WTC11 (cell line): ENCODE measurements around the gene MRPS11. TPM values are rescaled to one million over a fixed set of nuclear protein-coding genes. Genes with fewer than 3 reads are reported as not detected.

Experiments used
- E2F4 ChIP-seq: sonication (generic); formaldehyde crosslinking; IDR thresholded peaks from 2 replicates; pipeline ENCODE4 v1.8.1; 2022; ENCODE audit warnings: low read depth, mild to moderate bottlenecking, moderate library complexity, missing genetic modification reagents, borderline replicate concordance
- EMX1 ChIP-seq: fragments of 250-450 bp; sonication (Bioruptor Pico); IDR thresholded peaks from 2 replicates; pipeline ENCODE4 v1.8.0; 2021; ENCODE audit warnings: mild to moderate bottlenecking
- ETV6 ChIP-seq: sonication (generic); formaldehyde crosslinking; IDR thresholded peaks from 2 replicates; pipeline ENCODE4 v1.8.1; 2022; ENCODE audit warnings: mild to moderate bottlenecking, missing genetic modification reagents
- FOXJ3 ChIP-seq: sonication (generic); formaldehyde crosslinking; IDR thresholded peaks from 2 replicates; pipeline ENCODE4 v1.9.0; 2021; ENCODE audit warnings: missing genetic modification reagents, mild to moderate bottlenecking, borderline replicate concordance
- FOXP1 ChIP-seq: sonication (generic); formaldehyde crosslinking; IDR thresholded peaks from 2 replicates; pipeline ENCODE4 v1.8.0; 2022; ENCODE audit warnings: missing genetic modification reagents, mild to moderate bottlenecking, moderate library complexity, borderline replicate concordance
- HMGA2 ChIP-seq: fragments of 250-450 bp; sonication (Bioruptor Pico); IDR thresholded peaks from 2 replicates; pipeline ENCODE4 v1.4.0; 2021; ENCODE audit warnings: mild to moderate bottlenecking, moderate library complexity
- JAZF1 ChIP-seq: fragments of 250-450 bp; sonication (Bioruptor Pico); IDR thresholded peaks from 2 replicates; pipeline ENCODE4 v1.9.0; 2021; ENCODE audit warnings: moderate library complexity, mild to moderate bottlenecking, inconsistent platforms
- NFATC4 ChIP-seq: fragments of 250-450 bp; sonication (Bioruptor Pico); IDR thresholded peaks from 2 replicates; pipeline ENCODE4 v1.9.0; 2021; ENCODE audit warnings: mild to moderate bottlenecking
- OVOL2 ChIP-seq: fragments of 250-450 bp; sonication (Bioruptor Pico); IDR thresholded peaks from 2 replicates; pipeline ENCODE4 v1.9.0; 2021; ENCODE audit warnings: mild to moderate bottlenecking, borderline replicate concordance
- SMAD4 ChIP-seq: sonication (generic); formaldehyde crosslinking; IDR thresholded peaks from 2 replicates; pipeline ENCODE4 v1.8.0; 2022; ENCODE audit warnings: mild to moderate bottlenecking, missing genetic modification reagents
- SP1 ChIP-seq: sonication (generic); formaldehyde crosslinking; conservative IDR thresholded peaks from 2 replicates; pipeline ENCODE4 v1.8.1; 2022; ENCODE audit warnings: missing genetic modification reagents
- TEAD1 ChIP-seq: sonication (generic); formaldehyde crosslinking; IDR thresholded peaks from 2 replicates; pipeline ENCODE4 v1.8.0; 2022; ENCODE audit warnings: mild to moderate bottlenecking, missing genetic modification reagents
- ZNF121 ChIP-seq: sonication (generic); formaldehyde crosslinking; IDR thresholded peaks from 2 replicates; pipeline ENCODE4 v1.8.0; 2023; ENCODE audit warnings: missing genetic modification reagents
- ZNF138 ChIP-seq: sonication (generic); formaldehyde crosslinking; conservative IDR thresholded peaks from 2 replicates; pipeline ENCODE4 v1.8.1; 2022; ENCODE audit warnings: mild to moderate bottlenecking, moderate library complexity, missing genetic modification reagents
- ZNF263 ChIP-seq: sonication (generic); formaldehyde crosslinking; IDR thresholded peaks from 2 replicates; pipeline ENCODE4 v1.8.1; 2022; ENCODE audit warnings: low read depth, mild to moderate bottlenecking, moderate library complexity, missing genetic modification reagents
- ZNF396 ChIP-seq: fragments of 250-450 bp; sonication (Bioruptor Pico); IDR thresholded peaks from 2 replicates; pipeline ENCODE4 v1.8.0; 2021; ENCODE audit warnings: mild to moderate bottlenecking, moderate library complexity, borderline replicate concordance
- total RNA-seq: library from RNA; stranded (reverse); gene quantifications from 3 replicates; pipeline ENCODE4 v1.2.3, GENCODE V29; 2021
- TF ChIP-seq, protein P1 (sequence below): sonication (generic); formaldehyde crosslinking; IDR thresholded peaks from 2 replicates; pipeline ENCODE4 v1.8.1; 2023; ENCODE audit warnings: mild to moderate bottlenecking, moderate library complexity, missing genetic modification reagents
- TF ChIP-seq, protein P2 (sequence below): sonication (generic); formaldehyde crosslinking; IDR thresholded peaks from 2 replicates; pipeline ENCODE4 v1.8.0; 2022; ENCODE audit warnings: mild to moderate bottlenecking, missing genetic modification reagents
- TF ChIP-seq, protein P3 (sequence below): fragments of 250-450 bp; sonication (Bioruptor Pico); conservative IDR thresholded peaks from 2 replicates; pipeline ENCODE4 v1.9.0; 2021; ENCODE audit warnings: mild to moderate bottlenecking
- TF ChIP-seq, protein P4 (sequence below): sonication (generic); formaldehyde crosslinking; IDR thresholded peaks from 2 replicates; pipeline ENCODE4 v1.8.1; 2022; ENCODE audit warnings: missing genetic modification reagents, borderline replicate concordance
- TF ChIP-seq, protein P5 (sequence below): sonication (generic); formaldehyde crosslinking; IDR thresholded peaks from 2 replicates; pipeline ENCODE4 v1.8.1; 2023; ENCODE audit warnings: mild to moderate bottlenecking, missing genetic modification reagents, borderline replicate concordance
- TF ChIP-seq, protein P6 (sequence below): sonication (generic); formaldehyde crosslinking; conservative IDR thresholded peaks from 2 replicates; pipeline ENCODE4 v1.8.1; 2023; ENCODE audit warnings: mild to moderate bottlenecking, low read depth, missing genetic modification reagents, moderate library complexity

The MRPS11 gene
- total RNA-seq, 1 experiment from 2014 or later = 49.1 TPM

DNA sequence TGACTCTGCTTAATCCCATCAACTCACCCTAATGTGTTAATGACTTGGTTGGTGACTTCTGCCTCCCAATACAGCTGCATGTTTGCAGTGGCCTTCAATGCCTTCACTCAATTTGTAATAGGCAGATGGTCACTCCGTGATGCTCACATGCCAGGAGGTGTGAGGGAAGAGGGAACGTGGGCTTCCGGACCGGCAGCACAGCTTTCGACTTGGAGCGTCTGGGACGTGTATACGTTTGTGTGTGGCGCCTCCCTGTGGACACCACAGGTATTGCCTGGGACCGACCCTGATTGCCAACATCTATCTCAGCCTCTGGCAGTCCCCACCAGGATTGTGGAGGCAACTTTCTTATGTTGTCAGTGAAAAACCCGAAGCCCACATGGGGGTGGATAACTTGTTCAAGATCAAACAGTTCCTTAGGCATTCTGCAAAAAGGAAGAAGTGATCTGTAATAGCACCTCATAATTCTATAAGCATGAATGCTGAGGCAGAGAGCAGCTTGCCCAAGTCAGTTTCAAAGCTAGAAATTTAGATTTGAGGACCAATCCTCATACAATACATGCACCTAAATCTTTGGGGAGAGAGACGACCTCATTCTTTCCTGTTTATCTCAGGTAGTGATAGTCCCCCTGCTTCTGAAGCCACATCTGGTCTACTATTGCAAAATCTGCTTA lies 17.2 kb upstream of the MRPS11 start (continued):
- TF ChIP-seq TEAD1 (CRISPR knock-in tag) (no peak), ZNF121 (no peak), E2F4 (no peak), OVOL2 (CRISPR knock-in tag) (no peak), EMX1 (CRISPR knock-in tag) (no peak), NFATC4 (CRISPR knock-in tag) (no peak), FOXJ3 (CRISPR knock-in tag) (no peak), JAZF1 (CRISPR knock-in tag) (no peak), ZNF138 (CRISPR knock-in tag) (no peak), SP1 (CRISPR knock-in tag) (0 out of 2 replicates have a peak, but pooled peaks have one; percentile 40), ETV6 (CRISPR knock-in tag) (peak; percentile 66; the same call in 1 of the 2 replicates), SMAD4 (CRISPR knock-in tag) (no peak), ZNF263 (CRISPR knock-in tag) (no peak), FOXP1 (peak; percentile 60; the same call in 1 of the 2 replicates), ZNF396 (CRISPR knock-in tag) (no peak), HMGA2 (no peak)
- TF ChIP-seq, protein P1, sequence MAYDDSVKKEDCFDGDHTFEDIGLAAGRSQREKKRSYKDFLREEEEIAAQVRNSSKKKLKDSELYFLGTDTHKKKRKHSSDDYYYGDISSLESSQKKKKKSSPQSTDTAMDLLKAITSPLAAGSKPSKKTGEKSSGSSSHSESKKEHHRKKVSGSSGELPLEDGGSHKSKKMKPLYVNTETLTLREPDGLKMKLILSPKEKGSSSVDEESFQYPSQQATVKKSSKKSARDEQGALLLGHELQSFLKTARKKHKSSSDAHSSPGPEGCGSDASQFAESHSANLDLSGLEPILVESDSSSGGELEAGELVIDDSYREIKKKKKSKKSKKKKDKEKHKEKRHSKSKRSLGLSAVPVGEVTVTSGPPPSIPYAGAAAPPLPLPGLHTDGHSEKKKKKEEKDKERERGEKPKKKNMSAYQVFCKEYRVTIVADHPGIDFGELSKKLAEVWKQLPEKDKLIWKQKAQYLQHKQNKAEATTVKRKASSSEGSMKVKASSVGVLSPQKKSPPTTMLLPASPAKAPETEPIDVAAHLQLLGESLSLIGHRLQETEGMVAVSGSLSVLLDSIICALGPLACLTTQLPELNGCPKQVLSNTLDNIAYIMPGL (CRISPR knock-in tag) = no peak
- TF ChIP-seq, protein P2, sequence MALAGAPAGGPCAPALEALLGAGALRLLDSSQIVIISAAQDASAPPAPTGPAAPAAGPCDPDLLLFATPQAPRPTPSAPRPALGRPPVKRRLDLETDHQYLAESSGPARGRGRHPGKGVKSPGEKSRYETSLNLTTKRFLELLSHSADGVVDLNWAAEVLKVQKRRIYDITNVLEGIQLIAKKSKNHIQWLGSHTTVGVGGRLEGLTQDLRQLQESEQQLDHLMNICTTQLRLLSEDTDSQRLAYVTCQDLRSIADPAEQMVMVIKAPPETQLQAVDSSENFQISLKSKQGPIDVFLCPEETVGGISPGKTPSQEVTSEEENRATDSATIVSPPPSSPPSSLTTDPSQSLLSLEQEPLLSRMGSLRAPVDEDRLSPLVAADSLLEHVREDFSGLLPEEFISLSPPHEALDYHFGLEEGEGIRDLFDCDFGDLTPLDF = no peak
- TF ChIP-seq, protein P3, sequence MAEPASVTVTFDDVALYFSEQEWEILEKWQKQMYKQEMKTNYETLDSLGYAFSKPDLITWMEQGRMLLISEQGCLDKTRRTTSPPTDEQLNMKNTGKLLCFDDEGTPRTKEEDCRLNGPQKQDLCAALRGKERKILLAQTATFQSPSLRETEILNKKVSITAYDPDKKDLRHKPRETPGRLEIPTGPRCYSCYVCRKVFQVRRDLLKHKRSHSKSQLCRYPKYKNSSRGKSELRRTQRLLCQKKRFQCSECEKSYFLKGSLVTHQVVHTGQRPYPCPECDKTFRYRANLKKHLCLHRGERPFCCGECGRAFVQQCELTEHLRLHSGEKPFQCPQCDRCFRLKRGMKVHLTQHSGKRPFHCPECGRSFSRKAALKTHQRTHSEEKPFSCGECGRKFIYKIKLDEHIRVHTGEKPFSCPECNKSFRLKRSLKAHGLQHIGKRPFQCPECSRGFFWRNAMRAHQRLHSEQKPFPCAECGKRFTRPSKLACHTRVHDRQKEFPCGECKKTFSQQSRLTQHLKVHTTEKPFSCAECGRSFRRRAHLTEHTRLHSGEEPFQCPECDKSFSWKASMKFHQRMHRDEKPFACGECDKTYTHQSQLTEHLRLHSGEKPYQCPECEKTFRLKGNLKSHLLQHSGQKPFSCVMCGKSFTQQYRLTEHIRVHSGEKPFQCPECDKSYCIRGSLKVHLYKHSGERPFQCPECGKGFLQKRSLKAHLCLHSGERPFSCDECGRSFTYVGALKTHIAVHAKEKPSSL (CRISPR knock-in tag) = no peak
- TF ChIP-seq, protein P4, sequence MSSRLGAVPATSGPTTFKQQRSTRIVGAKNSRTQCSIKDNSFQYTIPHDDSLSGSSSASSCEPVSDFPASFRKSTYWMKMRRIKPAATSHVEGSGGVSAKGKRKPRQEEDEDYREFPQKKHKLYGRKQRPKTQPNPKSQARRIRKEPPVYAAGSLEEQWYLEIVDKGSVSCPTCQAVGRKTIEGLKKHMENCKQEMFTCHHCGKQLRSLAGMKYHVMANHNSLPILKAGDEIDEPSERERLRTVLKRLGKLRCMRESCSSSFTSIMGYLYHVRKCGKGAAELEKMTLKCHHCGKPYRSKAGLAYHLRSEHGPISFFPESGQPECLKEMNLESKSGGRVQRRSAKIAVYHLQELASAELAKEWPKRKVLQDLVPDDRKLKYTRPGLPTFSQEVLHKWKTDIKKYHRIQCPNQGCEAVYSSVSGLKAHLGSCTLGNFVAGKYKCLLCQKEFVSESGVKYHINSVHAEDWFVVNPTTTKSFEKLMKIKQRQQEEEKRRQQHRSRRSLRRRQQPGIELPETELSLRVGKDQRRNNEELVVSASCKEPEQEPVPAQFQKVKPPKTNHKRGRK (CRISPR knock-in tag) = no peak
- TF ChIP-seq, protein P5, sequence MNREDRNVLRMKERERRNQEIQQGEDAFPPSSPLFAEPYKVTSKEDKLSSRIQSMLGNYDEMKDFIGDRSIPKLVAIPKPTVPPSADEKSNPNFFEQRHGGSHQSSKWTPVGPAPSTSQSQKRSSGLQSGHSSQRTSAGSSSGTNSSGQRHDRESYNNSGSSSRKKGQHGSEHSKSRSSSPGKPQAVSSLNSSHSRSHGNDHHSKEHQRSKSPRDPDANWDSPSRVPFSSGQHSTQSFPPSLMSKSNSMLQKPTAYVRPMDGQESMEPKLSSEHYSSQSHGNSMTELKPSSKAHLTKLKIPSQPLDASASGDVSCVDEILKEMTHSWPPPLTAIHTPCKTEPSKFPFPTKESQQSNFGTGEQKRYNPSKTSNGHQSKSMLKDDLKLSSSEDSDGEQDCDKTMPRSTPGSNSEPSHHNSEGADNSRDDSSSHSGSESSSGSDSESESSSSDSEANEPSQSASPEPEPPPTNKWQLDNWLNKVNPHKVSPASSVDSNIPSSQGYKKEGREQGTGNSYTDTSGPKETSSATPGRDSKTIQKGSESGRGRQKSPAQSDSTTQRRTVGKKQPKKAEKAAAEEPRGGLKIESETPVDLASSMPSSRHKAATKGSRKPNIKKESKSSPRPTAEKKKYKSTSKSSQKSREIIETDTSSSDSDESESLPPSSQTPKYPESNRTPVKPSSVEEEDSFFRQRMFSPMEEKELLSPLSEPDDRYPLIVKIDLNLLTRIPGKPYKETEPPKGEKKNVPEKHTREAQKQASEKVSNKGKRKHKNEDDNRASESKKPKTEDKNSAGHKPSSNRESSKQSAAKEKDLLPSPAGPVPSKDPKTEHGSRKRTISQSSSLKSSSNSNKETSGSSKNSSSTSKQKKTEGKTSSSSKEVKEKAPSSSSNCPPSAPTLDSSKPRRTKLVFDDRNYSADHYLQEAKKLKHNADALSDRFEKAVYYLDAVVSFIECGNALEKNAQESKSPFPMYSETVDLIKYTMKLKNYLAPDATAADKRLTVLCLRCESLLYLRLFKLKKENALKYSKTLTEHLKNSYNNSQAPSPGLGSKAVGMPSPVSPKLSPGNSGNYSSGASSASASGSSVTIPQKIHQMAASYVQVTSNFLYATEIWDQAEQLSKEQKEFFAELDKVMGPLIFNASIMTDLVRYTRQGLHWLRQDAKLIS (CRISPR knock-in tag) = no peak
- TF ChIP-seq, protein P6, sequence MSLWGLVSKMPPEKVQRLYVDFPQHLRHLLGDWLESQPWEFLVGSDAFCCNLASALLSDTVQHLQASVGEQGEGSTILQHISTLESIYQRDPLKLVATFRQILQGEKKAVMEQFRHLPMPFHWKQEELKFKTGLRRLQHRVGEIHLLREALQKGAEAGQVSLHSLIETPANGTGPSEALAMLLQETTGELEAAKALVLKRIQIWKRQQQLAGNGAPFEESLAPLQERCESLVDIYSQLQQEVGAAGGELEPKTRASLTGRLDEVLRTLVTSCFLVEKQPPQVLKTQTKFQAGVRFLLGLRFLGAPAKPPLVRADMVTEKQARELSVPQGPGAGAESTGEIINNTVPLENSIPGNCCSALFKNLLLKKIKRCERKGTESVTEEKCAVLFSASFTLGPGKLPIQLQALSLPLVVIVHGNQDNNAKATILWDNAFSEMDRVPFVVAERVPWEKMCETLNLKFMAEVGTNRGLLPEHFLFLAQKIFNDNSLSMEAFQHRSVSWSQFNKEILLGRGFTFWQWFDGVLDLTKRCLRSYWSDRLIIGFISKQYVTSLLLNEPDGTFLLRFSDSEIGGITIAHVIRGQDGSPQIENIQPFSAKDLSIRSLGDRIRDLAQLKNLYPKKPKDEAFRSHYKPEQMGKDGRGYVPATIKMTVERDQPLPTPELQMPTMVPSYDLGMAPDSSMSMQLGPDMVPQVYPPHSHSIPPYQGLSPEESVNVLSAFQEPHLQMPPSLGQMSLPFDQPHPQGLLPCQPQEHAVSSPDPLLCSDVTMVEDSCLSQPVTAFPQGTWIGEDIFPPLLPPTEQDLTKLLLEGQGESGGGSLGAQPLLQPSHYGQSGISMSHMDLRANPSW (CRISPR knock-in tag) = no peak
